HL-60 (cell line): ENCODE data around the gene MYH16.

Experiments used
- DNase-seq, 2 experiments: peaks; one replicate each; pipeline ENCODE4 v3.0.0-alpha.2; 2010 to 2020; ENCODE audit warnings: low read depth in 1 of 2, low spot score in 1 of 2
- H3K27ac ChIP-seq: fragments of 250-450 bp; sonication (Bioruptor Pico); replicated peaks from 2 replicates; pipeline ENCODE4 v1.5.1; 2020; ENCODE audit warnings: mild to moderate bottlenecking, moderate library complexity
- H3K27me3 ChIP-seq: fragments of 250-450 bp; sonication (Bioruptor Pico); 2 replicates; pipeline ENCODE4 v1.5.1; 2021; ENCODE audit warnings: mild to moderate bottlenecking, moderate library complexity; ENCODE audit not compliant: insufficient read depth, poor library complexity, severe bottlenecking
- H3K4me3 ChIP-seq: replicated peaks from 2 replicates; pipeline ENCODE4 v1.5.1; 2011; ENCODE audit warnings: mild to moderate bottlenecking, control low read depth, low read length; ENCODE audit not compliant: insufficient read depth
- GABPA ChIP-seq: IDR thresholded peaks from 2 replicates; pipeline ENCODE4 v1.6.1; 2012; ENCODE audit warnings: low read depth
- POLR2AphosphoS5 ChIP-seq: IDR thresholded peaks from 2 replicates; pipeline ENCODE4 v1.6.1; 2012; ENCODE audit warnings: low read depth
- SPI1 ChIP-seq: IDR thresholded peaks from 2 replicates; pipeline ENCODE4 v1.6.1; 2012; ENCODE audit warnings: low read depth, mild to moderate bottlenecking, borderline replicate concordance
- TF ChIP-seq, protein P1 (sequence below): IDR thresholded peaks from one replicate; pipeline ENCODE4 v1.5.1; 2011; ENCODE audit warnings: low read length, control low read depth, inconsistent platforms; ENCODE audit not compliant: insufficient read depth
- TF ChIP-seq, protein P2 (sequence below): IDR thresholded peaks from 2 replicates; pipeline ENCODE4 v1.6.1; 2012; ENCODE audit warnings: low read depth; ENCODE audit not compliant: insufficient replicate concordance

Gene MYH16

DNA sequence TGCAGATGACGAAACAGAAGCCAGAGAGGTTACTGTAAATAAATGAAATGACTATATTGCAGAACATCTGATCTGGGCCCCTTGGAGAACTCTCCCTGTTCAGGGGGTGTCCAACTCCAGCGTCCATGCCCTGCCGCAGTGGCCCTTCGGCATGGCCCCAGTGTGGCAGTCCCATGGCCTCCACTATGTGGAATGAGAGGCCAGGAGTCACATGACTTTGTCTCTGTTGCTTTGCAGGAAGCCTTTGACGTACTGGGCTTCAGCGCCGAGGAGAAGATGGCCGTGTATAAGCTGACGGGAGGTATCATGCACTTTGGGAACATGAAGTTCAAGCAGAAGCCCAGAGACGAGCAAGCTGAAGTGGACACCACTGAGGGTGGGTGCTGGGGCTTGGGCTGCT lies 15.6 kb upstream of the MYH16 start:
- Histone ChIP-seq H3K27ac (no peak overlapping the region), H3K4me3 (no peak overlapping the region), H3K27me3 (no peaks in the 10 kb centered on the region)
- DNase-seq, result no peak
- no peak for TF ChIP-seq POLR2AphosphoS5
- TF ChIP-seq, protein P1, sequence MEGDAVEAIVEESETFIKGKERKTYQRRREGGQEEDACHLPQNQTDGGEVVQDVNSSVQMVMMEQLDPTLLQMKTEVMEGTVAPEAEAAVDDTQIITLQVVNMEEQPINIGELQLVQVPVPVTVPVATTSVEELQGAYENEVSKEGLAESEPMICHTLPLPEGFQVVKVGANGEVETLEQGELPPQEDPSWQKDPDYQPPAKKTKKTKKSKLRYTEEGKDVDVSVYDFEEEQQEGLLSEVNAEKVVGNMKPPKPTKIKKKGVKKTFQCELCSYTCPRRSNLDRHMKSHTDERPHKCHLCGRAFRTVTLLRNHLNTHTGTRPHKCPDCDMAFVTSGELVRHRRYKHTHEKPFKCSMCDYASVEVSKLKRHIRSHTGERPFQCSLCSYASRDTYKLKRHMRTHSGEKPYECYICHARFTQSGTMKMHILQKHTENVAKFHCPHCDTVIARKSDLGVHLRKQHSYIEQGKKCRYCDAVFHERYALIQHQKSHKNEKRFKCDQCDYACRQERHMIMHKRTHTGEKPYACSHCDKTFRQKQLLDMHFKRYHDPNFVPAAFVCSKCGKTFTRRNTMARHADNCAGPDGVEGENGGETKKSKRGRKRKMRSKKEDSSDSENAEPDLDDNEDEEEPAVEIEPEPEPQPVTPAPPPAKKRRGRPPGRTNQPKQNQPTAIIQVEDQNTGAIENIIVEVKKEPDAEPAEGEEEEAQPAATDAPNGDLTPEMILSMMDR, result no peak
- TF ChIP-seq, protein P2, sequence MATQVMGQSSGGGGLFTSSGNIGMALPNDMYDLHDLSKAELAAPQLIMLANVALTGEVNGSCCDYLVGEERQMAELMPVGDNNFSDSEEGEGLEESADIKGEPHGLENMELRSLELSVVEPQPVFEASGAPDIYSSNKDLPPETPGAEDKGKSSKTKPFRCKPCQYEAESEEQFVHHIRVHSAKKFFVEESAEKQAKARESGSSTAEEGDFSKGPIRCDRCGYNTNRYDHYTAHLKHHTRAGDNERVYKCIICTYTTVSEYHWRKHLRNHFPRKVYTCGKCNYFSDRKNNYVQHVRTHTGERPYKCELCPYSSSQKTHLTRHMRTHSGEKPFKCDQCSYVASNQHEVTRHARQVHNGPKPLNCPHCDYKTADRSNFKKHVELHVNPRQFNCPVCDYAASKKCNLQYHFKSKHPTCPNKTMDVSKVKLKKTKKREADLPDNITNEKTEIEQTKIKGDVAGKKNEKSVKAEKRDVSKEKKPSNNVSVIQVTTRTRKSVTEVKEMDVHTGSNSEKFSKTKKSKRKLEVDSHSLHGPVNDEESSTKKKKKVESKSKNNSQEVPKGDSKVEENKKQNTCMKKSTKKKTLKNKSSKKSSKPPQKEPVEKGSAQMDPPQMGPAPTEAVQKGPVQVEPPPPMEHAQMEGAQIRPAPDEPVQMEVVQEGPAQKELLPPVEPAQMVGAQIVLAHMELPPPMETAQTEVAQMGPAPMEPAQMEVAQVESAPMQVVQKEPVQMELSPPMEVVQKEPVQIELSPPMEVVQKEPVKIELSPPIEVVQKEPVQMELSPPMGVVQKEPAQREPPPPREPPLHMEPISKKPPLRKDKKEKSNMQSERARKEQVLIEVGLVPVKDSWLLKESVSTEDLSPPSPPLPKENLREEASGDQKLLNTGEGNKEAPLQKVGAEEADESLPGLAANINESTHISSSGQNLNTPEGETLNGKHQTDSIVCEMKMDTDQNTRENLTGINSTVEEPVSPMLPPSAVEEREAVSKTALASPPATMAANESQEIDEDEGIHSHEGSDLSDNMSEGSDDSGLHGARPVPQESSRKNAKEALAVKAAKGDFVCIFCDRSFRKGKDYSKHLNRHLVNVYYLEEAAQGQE, result no peak
- no peak for TF ChIP-seq GABPA
- no peak for TF ChIP-seq SPI1

DNA sequence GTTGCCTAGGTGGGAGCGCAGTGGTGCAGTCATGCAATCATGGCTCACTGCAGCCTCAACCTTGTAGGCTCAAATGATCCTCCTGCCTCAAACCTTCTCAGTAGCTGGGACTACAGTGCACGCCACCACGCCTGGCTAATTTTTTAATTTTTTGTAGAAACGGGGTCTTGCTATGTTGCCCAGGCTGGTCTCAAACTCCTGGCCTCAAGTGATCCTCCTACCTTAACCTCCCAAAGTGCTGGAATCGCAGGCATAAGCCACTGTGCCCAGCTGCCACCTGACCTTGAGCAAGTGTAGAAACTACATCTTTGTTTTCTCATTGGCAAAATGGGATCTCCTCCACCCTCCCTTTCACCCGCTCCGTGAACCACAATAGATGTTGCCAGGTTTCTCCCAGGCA lies 15.0 kb upstream of the MYH16 start:
- no peak for TF ChIP-seq POLR2AphosphoS5
- TF ChIP-seq SPI1, result no peak
- TF ChIP-seq, protein P2, result no peak
- no peak for TF ChIP-seq GABPA
- TF ChIP-seq, protein P1, result no peak
- DNase-seq, result no peak
- Histone ChIP-seq H3K27me3 (no peaks in the 10 kb centered on the region), H3K27ac (no peak overlapping the region), H3K4me3 (no peak overlapping the region)

DNA sequence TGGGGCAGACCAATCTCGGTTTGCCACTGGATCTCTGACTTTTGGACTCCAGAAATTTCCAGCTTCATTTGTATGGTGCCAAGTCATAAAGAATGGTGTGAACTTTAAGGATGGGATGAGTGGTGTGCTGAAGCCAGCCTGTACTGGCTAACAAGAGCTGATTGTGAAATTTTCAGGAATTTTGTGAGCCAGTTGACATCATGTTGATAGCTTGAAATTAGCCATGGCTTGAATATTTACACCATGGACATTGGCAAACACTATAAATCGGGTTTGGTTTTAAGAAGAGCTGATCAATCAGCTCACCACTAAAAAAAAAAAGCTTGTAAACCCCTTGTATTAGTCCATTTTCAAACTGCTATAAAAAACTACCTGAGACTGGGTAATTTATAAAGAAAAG lies 14.1 kb upstream of the MYH16 start:
- TF ChIP-seq, protein P2, result no peak
- Histone ChIP-seq H3K4me3 (no peak overlapping the region), H3K27me3 (no peaks in the 10 kb centered on the region), H3K27ac (no peak overlapping the region)
- no peak for DNase-seq

DNA sequence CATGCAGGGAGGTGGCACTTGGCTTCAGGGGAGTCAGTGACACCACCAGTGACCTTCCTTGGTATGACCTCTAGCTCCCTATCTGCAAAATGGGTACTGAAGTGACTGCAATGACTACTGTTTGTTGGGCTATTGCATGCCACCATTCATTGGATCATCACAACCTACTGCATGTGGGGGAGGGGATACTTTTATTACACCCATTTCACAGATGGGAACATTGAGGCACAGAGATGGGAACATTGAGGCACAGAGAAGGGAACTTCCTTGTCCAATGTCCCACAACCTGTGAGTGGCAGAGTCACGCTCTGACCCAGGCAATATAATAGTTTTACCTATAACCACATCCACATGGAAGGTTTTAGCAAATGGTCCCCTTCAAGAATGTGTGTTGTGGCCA lies 12.2 kb upstream of the MYH16 start:
- no peak overlapping the region for H3K27ac ChIP-seq
- no peaks in the 10 kb centered on the region for H3K27me3 ChIP-seq
- no peak for DNase-seq
- no peak overlapping the region for H3K4me3 ChIP-seq
- TF ChIP-seq, protein P2, result no peak
- TF ChIP-seq, protein P1, result no peak
- TF ChIP-seq POLR2AphosphoS5 (no peak), SPI1 (no peak), GABPA (no peak)
